Embryonic facial prominence (tissue), 1 donor: Measurements from ENCODE around the gene ZNF862.
"Not testable (repeated sequence)": the region's sequence is repeated elsewhere in the genome, so short reads cannot be mapped to it uniquely, and the experiment has no call there.

ENCODE experiments used
- DNase-seq: peaks from one replicate; pipeline ENCODE4 v3.0.0-alpha.2; 2016; ENCODE audit errors: extremely low spot score

ZNF862 gene

DNA sequence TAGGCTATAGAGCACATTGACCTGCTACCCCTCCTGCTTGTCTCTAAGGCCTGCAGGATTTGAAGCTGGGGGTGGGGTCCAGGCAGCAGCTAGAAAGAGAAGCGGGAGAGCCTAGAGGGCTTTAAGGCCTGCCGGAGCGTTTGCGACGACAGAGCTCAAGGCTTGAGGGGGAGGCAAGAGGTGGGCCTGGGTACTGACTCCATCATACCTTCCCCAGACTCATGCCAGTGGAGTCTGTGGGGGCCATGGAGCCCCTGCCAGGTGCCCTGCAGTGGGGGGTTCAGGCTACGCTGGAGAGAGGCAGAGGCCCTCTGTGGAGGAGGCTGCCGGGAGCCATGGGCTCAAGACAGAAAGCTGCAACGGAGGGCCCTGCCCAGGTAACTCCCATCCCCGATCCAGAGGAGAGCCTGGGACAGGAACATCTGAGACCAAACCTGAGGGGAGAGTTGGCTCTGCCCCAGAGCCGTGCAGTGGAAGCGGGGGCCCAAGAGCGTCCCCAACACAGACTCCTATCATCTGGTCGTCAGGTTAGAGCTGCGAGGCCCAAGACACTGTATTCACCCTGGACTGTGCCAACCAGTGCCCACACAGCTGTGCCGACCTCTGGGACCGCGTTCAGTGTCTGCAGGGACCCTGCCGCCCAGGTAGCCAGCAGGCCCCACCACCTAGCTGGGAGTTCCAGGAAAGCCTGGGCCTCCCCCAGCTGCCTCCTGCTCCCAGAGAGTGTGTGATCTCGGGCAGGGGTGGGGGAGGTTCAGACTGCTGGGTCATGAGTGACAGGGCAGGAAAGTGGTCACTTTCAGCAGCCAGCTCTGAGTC lies 13.2 kb upstream of the ZNF862 start:
- DNase-seq: no peak

- DNase-seq: no peak
Measured at GRCh38 chr7:149825567-149826343, 12.4 kb upstream of the ZNF862 start.

DNA sequence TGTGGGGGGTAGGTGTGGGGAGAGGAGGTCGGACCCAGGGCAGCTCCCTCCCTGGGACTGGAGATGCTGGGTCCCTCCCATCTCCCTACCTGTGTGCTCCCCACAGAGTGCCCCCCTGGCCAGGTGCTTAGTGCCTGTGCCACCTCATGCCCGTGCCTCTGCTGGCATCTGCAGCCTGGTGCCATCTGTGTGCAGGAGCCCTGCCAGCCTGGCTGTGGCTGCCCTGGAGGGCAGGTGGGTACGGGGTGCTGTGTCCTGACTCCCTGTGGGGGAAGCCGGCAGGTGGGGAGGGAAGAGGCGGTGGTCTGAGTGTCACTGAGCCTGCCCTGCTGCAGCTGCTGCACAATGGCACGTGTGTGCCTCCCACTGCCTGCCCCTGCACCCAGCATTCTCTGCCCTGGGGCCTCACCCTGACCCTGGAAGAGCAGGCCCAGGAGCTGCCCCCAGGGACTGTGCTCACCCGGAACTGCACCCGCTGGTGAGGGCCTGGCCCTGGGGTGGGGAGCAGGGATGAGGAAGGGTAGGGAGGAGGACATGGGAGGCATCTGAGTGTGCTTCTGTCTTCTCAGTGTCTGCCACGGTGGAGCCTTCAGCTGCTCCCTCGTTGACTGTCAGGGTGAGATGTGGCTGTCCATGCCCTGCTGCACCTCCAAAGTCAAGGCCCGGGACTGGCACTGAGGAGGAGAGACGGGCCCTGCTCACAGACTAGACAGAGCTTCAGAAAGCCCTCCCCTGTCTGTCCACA lies 11.7 kb upstream of the ZNF862 start:
- DNase-seq: no peak

DNA sequence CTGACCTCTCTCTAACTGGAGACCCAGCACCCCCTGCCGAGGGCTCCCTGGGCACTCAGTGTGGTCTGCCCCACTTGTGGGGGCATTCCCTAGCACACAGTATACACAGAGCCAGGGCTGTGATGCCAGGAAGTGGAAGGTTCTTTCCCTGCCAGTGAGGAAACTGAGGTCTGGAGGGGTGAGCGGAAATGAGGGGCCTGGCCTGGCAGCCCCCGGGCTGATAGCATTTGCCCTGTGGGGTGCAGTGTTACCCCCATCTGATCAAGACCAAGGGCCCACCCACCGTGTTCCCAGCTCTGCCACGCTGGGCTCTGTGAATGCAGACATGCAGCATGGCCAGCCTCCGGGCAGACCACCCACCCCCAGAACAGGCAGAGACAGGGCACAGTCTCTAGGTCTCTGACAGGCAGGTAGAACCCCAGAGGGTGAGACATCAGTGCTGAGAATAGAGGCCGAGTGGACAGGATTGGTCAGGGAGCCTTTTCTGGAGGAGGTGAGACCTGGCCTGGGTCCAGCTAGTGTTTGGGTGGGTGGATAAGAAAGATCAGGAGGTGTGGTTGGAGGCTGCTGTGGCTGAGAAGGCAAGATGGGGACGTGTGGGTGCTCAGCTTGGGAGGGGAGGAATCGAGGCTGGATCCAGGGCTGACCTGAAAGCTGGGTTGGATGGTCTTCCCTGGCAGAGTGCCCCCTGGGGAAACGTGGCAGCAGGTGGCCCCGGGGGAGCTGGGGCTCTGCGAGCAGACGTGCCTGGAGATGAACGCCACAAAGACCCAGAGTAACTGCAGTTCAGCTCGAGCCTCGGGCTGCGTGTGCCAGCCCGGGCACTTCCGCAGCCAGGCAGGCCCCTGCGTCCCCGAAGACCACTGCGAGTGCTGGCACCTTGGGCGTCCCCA lies 10.8 kb upstream of the ZNF862 start:
- no peak for DNase-seq

GRCh38 chr7:149828357-149829309 lies 9.5 kb upstream of the ZNF862 start:
- no peak for DNase-seq

- not testable (repeated sequence) for DNase-seq
Measured at GRCh38 chr7:149830527-149830926, 7.6 kb upstream of the ZNF862 start.

GRCh38 chr7:149830997-149831740 lies 7.0 kb upstream of the ZNF862 start:
- no peak for DNase-seq

DNA sequence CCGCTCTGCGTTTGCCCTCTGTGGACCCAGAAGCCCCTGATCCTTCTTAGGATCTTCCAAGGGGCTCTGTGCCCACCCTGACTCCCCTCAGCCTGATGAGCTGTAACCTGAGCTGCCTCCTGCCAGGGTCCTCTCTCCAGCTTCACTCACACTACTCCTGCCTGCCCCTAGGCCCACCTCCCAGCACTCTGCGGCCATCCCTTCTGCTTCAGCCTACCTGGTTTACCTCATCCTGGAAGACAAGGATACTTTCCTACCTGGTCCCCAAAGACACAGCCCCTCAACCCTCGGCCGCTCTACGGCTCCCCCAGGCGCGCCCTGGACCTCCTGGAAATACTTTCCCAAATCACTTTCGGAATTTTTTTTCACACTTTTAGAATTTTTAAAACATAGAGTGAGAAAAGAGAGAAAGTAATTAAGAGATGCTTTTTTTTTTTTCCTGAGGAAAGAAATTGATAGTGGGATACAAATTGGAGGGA lies 6.4 kb upstream of the ZNF862 start:
- DNase-seq: no peak

DNA sequence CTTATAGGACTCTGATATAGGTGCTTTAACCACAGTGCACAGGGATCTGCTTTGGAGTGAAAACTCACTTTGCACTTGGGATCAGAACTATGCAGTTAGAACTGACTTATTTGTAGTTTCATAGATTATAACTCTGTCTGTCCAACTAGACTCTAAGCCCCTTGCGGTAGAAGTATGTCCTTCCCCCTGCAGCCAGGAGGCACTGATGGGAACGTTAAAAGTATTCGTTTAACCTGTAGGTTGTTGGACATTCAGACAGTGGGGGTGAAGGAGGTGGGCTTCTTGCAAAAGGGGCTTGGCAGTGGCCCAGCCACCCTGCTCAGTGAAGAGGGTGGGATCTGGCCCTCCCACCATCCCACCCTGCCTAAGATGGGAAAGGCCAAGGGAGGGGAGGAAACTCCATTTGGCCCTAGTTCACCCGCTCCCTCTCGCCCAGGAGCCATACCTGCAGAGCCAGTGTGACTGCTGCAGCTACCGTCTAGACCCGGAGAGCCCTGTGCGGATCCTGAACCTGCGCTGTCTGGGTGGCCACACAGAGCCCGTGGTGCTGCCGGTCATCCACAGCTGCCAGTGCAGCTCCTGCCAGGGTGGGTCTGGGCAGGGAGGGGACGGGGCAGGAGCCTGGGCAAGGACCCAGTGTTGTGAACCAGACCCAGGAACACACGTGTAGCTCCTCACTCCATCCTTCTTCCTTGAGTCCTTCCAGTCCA lies 5.7 kb upstream of the ZNF862 start:
- DNase-seq: no peak

DNA sequence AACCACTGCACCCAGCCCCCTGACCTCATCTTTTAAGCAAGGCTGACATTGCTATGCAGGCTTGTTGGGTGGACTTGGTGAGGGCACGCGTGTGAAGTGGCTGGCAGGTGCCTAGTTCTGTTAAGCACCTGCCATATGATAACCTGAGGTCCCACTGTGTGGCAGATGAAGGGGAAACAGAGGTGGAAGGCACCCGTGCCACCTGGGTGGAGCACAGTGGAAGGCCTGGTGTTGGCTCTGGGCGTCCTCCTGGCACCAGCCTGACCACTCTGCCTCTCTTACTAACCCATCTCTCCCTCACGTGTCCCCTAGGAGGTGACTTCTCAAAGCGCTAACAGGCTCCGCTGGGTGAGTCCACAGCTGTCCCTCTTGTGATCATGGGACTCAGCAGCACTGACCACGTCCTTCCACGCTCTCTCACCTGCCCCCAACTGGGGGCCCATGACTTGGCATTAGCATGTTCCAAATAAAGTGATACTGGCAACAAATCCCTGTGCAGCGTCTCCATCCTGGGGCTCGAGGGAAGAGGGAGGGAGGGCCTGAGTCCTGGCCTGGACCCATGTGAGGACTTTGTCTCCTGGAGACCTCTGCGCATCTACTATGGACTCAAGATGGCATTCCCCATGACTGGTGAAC lies 4.6 kb upstream of the ZNF862 start:
- DNase-seq: no peak

- DNase-seq: no peak
Measured at GRCh38 chr7:149834601-149835000, 3.6 kb upstream of the ZNF862 start.

DNA sequence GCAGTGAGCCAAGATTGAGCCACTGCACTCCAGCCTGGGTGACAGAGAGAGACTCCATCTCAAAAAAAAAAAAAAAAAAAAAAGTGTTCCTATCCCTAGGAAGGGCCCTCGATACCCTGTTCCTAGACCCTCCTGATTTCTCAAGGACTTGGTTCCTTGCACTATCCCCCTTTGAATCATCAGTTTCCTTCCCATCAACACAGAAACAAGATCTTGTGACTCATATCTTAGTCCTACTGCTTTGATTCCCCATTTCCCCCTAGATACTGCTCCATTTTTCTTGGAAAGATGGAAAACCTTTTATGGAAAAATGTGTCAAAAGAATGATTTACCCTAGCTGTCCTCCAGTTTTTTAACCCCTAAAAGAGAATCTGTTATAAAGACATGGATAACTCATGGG lies 1.7 kb upstream of the ZNF862 start:
- DNase-seq: no peak

DNA sequence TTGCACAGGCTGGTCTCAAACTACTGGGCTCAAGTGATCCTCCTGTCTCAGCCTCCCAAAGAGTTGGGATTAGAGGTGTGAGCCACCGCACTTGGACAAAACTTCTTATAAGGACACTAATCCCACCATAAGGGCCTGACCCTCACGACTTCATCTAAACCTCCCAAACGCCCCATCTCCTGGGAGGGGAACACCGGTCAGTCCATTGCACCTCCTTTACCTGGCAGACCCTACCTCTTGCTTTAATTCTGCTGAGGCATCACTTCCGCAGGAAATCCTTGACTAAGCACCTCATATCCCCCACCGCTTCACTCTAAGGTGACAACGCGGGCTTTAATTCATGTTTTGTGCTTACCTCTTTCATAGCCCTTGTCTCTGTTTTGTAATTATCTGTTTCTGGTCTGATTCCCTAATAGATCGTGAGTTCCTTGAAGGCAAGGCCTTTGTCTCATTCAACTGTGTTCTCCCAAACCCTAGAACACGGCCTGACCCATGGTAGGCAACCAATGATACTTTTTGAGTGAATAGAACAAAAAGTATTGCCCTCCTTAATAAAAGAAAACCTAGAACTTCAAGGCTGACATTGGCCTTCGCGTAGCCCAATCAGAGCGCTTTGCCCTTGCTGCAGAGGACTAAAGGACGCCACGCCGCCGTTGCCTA lies 481 bp upstream of the ZNF862 start:
- DNase-seq: no peak

DNA sequence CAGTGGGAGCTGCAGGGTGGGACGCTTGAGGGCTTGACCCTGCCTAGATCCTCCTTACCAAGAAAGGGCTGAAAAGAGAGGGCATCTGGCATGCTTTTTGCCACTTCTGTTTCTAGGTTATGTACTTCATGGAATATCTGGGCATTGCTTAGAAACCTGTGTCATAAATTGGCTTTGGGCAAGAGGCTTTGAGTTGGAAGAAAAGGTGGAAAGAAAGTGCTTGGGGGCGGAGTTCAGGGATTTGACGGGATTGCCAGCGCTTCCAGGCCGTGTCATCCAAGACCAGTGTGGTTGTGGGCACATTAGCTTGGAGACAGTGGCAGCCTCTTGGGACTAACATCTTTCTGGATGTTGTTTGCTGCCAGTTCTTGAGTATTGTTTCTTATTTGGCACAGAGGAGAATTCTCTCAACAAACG lies 825 bp downstream of the ZNF862 start:
- DNase-seq: no peak

- DNase-seq: no peak
Measured at GRCh38 chr7:149839933-149840332, 1.8 kb downstream of the ZNF862 start.

GRCh38 chr7:149843566-149843965 lies 5.4 kb downstream of the ZNF862 start:
- DNase-seq: no peak

GRCh38 chr7:149844445-149844844 lies 6.3 kb downstream of the ZNF862 start:
- no peak for DNase-seq
